Mononuclear cell (primary cell): ENCODE results near the gene TBC1D24. TPM values are rescaled to one million over a fixed set of nuclear protein-coding genes. Genes with fewer than 3 reads are reported as not detected.

Experiments
- H3K27me3 ChIP-seq: 2 replicates; pipeline ENCODE4 v1.6.0; 2011; ENCODE audit warnings: low read length, control low read depth; ENCODE audit not compliant: insufficient read depth
- H3K4me1 ChIP-seq: 2 replicates; pipeline ENCODE4 v1.5.1; 2011; ENCODE audit warnings: mild to moderate bottlenecking, low read length, control low read depth; ENCODE audit not compliant: insufficient read depth
- H3K4me3 ChIP-seq: 2 replicates; pipeline ENCODE4 v1.5.1; 2011; ENCODE audit warnings: mild to moderate bottlenecking, low read length, moderate library complexity
- H3K9me3 ChIP-seq: 2 replicates; pipeline ENCODE4 v1.5.1; 2011; ENCODE audit warnings: low read depth, mild to moderate bottlenecking, control low read depth, low read length
- total RNA-seq: library from RNA; depleted of rRNA; stranded (reverse); fragments of >200 nt; gene quantifications from one replicate; pipeline ENCODE4 v1.2.3, GENCODE V29; 2012

Gene TBC1D24
- total RNA-seq, 1 donor: 2.1 TPM

DNA sequence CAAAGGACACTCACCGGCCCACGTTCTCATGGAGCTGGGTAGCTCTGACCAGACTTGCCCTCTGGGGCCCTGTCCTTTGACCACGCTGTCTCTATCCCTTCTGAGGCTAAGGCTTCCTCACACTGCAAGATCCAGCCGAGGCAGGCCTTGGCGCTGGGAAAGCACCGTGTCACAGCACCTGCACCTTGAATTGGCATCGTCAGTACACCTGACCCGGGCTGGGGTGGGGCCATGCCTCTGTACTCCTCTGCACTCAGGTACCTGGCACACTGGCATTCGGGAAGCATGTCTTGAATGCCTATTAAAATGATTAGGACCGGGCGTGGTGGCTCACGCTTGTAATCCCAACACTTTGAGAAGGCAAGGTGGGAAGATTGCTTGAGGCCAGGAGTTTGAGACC is 6.0 kb downstream of the TBC1D24 start:
- Histone ChIP-seq H3K4me1 (peaks cover 7% of the 10 kb centered on the region), H3K4me3 (no peak overlapping the region), H3K27me3 (no peaks in the 10 kb centered on the region), H3K9me3 (no peaks in the 10 kb centered on the region)

GRCh38 chr16:2481676-2482075 is 6.7 kb downstream of the TBC1D24 start:
- peaks cover 11% of the 10 kb centered on the region for H3K4me1 ChIP-seq
- no peak overlapping the region for H3K4me3 ChIP-seq
- no peaks in the 10 kb centered on the region for H3K27me3 ChIP-seq
- H3K9me3 ChIP-seq: no peaks in the 10 kb centered on the region

DNA sequence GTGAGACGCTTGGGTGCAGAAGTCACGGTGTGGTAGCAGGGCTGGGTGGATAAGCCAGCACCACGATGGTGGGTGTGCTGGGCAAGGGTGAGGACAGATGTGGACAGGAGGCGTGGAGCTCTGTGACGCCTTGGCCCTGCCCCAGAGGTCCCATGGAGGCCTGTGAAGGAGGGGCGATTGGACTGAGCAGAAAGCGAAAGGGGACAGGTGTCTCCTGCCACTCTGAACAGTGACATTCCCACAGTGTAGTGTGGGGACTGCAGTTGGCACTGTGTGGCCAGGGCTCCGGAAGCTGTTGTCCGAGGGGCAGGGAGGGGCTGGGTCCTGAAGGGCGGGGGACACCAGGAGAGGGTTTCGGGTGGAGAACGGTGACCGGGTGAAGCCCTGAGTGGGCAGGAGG is 7.3 kb downstream of the TBC1D24 start:
- Histone ChIP-seq H3K27me3 (no peaks in the 10 kb centered on the region), H3K4me1 (peaks cover 17% of the 10 kb centered on the region), H3K9me3 (no peaks in the 10 kb centered on the region), H3K4me3 (no peak overlapping the region)

- H3K4me1 ChIP-seq: peaks cover 24% of the 10 kb centered on the region
- H3K27me3 ChIP-seq: no peaks in the 10 kb centered on the region
- H3K9me3 ChIP-seq: no peaks in the 10 kb centered on the region
- H3K4me3 ChIP-seq: no peak overlapping the region
These were observed 8.0 kb downstream of the TBC1D24 start for GRCh38 chr16:2482708-2483534.

GRCh38 chr16:2483939-2484897 is 9.3 kb downstream of the TBC1D24 start:
- Histone ChIP-seq H3K9me3 (no peaks in the 10 kb centered on the region), H3K4me3 (no peak overlapping the region), H3K4me1 (peaks cover 31% of the 10 kb centered on the region), H3K27me3 (no peaks in the 10 kb centered on the region)

DNA sequence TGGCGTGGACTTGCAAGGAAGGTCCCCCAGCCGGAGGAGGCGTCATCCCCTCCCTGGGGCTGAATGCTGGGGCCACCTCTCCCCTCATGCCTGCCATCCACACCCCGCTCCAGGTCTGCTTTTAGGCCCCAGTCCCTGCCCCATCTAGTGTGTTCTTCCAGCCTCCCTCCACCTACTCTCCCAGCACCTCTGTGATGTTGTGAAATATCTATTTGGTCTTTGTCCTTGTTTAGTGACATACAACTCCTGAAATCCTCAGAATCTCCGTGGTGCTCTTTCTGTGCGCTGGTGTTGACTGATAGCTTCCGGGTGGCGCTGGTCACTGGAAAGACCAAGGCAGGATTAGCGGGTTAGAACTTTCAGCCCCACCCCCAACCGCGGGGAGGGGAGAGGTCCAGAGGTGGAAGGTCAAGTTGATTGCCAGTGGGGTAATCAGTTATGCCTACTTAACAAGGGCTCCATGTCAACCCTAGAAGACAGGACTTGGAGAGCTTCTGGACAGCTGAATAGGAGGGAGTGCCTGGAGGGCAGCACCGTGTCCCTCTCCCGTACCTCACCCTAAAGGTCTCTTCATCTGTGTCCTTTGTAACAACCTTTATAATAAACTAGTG is 10.1 kb downstream of the TBC1D24 start:
- no peak overlapping the region for H3K4me3 ChIP-seq
- H3K9me3 ChIP-seq: no peaks in the 10 kb centered on the region
- peaks cover 31% of the 10 kb centered on the region for H3K4me1 ChIP-seq
- no peaks in the 10 kb centered on the region for H3K27me3 ChIP-seq

DNA sequence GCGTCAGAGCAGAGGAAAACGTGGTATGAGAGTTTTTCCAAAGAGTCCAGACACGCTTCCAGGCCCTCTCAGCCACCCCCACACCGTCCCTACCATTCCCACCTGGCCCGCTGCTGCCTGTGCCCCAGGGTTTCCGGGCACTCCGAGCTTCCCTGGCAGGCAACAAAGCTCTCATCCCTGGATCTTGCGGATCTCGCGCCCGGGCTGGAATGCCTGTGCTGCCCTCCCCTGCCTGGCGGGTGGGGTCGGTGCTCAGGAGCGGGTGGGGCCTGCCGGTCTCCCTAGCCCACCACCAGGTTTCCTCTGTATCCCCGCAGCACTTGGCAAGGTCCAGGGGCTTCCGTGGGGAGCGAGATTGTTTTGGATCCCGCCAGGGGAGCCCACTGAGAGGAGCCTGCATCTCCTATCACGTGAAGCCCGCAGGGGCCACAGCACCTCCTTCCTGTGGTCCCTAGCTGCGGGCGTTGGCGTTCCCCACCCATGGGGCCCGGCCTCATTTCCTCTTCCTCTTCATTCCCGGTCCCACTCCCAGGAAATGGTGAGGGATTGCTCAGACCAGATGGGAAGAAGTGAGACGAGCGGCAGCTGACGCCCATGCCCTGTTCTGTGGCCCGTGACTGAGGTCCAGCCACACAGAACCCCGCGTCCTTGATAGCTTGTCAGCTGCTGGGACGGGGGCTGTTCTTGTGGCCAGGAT is 11.0 kb downstream of the TBC1D24 start:
- Histone ChIP-seq H3K4me3 (no peak overlapping the region), H3K4me1 (peaks cover 31% of the 10 kb centered on the region), H3K9me3 (no peaks in the 10 kb centered on the region), H3K27me3 (no peaks in the 10 kb centered on the region)

GRCh38 chr16:2486645-2487516 is 12.0 kb downstream of the TBC1D24 start:
- no peaks in the 10 kb centered on the region for H3K27me3 ChIP-seq
- peaks cover 31% of the 10 kb centered on the region for H3K4me1 ChIP-seq
- H3K9me3 ChIP-seq: no peaks in the 10 kb centered on the region
- no peak overlapping the region for H3K4me3 ChIP-seq

DNA sequence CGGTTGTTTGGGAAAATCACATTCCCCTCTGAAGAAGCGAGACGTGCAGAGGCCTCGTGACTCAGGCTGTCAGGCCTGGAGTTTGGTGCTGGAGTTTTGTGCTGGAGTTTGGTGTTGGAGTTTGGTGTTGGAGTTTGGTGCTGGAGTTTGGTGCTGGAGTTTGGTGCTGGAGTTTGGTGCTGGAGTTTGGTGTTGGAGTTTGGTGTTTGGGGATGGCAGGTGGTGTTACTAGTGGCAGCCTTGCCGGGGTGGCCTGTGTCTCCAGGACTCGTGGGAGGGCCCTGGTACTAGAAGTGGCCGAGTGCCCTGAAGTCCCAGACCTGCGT is 12.6 kb downstream of the TBC1D24 start:
- H3K27me3 ChIP-seq: no peaks in the 10 kb centered on the region
- H3K4me1 ChIP-seq: peaks cover 31% of the 10 kb centered on the region
- no peaks in the 10 kb centered on the region for H3K9me3 ChIP-seq
- H3K4me3 ChIP-seq: no peak overlapping the region

DNA sequence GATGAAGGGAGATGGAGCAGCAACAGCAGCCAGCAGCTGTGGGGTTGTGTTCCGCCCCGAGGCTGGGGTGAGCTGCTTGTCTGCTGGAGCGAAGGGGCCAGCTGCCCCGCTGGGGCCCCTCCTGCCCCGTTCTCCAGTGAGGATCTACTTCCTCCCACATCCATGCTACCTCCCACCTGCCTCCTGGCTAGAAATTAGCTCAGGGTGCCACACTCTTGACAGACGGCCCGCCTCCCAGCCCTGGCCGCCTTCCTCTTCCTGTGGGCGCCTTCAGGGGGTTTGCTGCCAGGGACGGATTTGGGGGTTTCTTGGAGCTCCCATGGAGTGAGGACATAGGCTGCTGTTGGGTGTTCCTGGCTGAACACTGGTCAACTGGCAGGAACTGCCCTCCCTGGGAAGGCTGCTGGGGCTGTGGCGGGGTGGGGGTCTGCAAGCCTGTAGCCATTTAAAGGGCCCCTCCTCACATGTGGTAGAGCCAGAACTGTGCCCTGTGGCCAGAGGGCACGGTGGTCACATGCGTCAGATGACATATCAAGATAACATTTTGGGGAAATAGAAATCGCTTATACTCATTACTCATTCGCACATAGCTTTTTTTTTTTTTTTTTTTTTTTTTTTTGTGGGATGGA is 13.1 kb downstream of the TBC1D24 start:
- Histone ChIP-seq H3K9me3 (no peaks in the 10 kb centered on the region), H3K4me3 (no peak overlapping the region)

DNA sequence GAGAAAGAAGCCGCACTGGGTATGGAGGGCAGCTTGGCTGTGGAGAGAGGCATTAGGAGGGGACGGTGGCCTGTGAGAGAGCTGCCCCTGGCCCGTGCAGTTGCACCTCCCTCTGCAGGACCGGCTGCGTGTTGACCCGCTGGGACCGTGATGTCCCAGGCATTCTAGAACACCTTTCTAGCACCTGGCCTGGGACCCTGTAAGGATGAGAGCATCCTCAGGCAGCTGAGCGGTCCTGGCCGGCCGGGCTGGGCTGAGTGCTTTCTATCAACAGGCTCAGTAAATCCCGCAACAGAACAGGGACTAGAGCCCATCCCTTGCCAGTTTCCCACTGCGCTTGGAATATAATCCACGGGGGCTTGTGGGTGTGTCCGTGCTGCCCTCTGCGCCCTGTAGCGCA is 14.7 kb downstream of the TBC1D24 start:
- Histone ChIP-seq H3K4me1 (peaks cover 35% of the 10 kb centered on the region), H3K27me3 (no peaks in the 10 kb centered on the region), H3K4me3 (no peak overlapping the region), H3K9me3 (no peaks in the 10 kb centered on the region)

More for the DNA sequence above, 13.1 kb downstream of the TBC1D24 start:
- Histone ChIP-seq H3K27me3 (no peaks in the 10 kb centered on the region), H3K4me1 (peaks cover 31% of the 10 kb centered on the region)

GRCh38 chr16:2490190-2491105 is 15.5 kb downstream of the TBC1D24 start:
- no peaks in the 10 kb centered on the region for H3K9me3 ChIP-seq
- H3K27me3 ChIP-seq: no peaks in the 10 kb centered on the region
- peaks cover 36% of the 10 kb centered on the region for H3K4me1 ChIP-seq
- no peak overlapping the region for H3K4me3 ChIP-seq

DNA sequence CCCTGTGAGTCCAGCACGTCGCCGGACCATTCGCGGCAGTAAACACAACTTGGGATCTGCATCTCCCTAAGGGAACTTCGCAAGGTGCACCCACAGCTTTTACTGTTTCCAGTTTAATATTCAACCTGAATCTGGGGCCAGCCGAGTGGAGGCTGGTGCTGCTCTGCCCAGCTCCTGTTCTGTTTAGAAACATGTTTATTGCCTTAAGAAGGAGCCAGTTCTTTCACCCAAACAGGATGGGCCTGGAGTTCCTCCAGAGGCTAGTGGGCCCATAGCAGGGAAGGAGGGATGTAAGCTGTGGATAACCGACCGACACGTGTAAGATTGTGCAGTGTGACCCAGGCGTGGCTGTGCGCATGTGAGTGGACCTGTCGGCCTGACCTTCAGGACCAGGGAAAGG is 17.4 kb downstream of the TBC1D24 start:
- Histone ChIP-seq H3K4me3 (no peak overlapping the region), H3K27me3 (no peaks in the 10 kb centered on the region), H3K4me1 (peaks cover 19% of the 10 kb centered on the region), H3K9me3 (no peaks in the 10 kb centered on the region)
